SK-N-SH treated with all-trans-retinoic acid at 6 μM for 48 hours (cell line): Measurements from ENCODE around the gene ARRDC5.
"Not testable (repeated sequence)": the region's sequence is repeated elsewhere in the genome, so short reads cannot be mapped to it uniquely, and the experiment has no call there.

Experiments
- BACH2 ChIP-seq: fragments of 250-450 bp; sonication (Bioruptor Pico); IDR thresholded peaks from 2 replicates; pipeline ENCODE4 v1.9.0; 2021; ENCODE audit warnings: mild to moderate bottlenecking, borderline replicate concordance
- CSDC2 ChIP-seq: fragments of 250-450 bp; sonication (Bioruptor Pico); IDR thresholded peaks from 2 replicates; pipeline ENCODE4 v1.5.0; 2020; ENCODE audit warnings: mild to moderate bottlenecking, moderate library complexity
- ESRRG ChIP-seq: fragments of 250-450 bp; sonication (Bioruptor Pico); IDR thresholded peaks from 2 replicates; pipeline ENCODE4 v1.6.1; 2021; ENCODE audit warnings: mild to moderate bottlenecking
- OSR1 ChIP-seq: fragments of 250-450 bp; sonication (Bioruptor Pico); IDR thresholded peaks from 2 replicates; pipeline ENCODE4 v1.8.0; 2022; ENCODE audit warnings: moderate library complexity, mild to moderate bottlenecking, inconsistent platforms
- RARB ChIP-seq: fragments of 250-450 bp; sonication (Bioruptor Pico); IDR thresholded peaks from 2 replicates; pipeline ENCODE4 v1.8.0; 2021; ENCODE audit warnings: mild to moderate bottlenecking, moderate library complexity
- SNAI2 ChIP-seq: fragments of 250-450 bp; sonication (Bioruptor Pico); IDR thresholded peaks from 2 replicates; pipeline ENCODE4 v1.5.0; 2020; ENCODE audit warnings: mild to moderate bottlenecking, moderate library complexity
- TCF4 ChIP-seq: fragments of 250-450 bp; sonication (Bioruptor Pico); IDR thresholded peaks from 2 replicates; pipeline ENCODE4 v1.8.0; 2021; ENCODE audit warnings: mild to moderate bottlenecking, moderate library complexity, borderline replicate concordance
- ZC3H10 ChIP-seq: fragments of 250-450 bp; sonication (Bioruptor Pico); IDR thresholded peaks from 2 replicates; pipeline ENCODE4 v1.5.1; 2021; ENCODE audit warnings: mild to moderate bottlenecking, moderate library complexity
- ZFP30 ChIP-seq: fragments of 450-650 bp; formaldehyde crosslinking; IDR thresholded peaks from 2 replicates; pipeline ENCODE4 v1.5.0; 2022; ENCODE audit warnings: mild to moderate bottlenecking, moderate library complexity
- TF ChIP-seq, protein P1 (sequence below): fragments of 250-450 bp; sonication (Bioruptor Pico); IDR thresholded peaks from 2 replicates; pipeline ENCODE4 v1.5.0; 2020; ENCODE audit warnings: mild to moderate bottlenecking, moderate library complexity
- TF ChIP-seq, protein P2 (sequence below): fragments of 250-450 bp; sonication (Bioruptor Pico); IDR thresholded peaks from 2 replicates; pipeline ENCODE4 v1.8.0; 2021; ENCODE audit warnings: low read depth, mild to moderate bottlenecking, moderate library complexity, borderline replicate concordance
- TF ChIP-seq, protein P3 (sequence below): fragments of 250-450 bp; sonication (Bioruptor Pico); IDR thresholded peaks from 2 replicates; pipeline ENCODE4 v1.5.1; 2020; ENCODE audit warnings: low read depth, mild to moderate bottlenecking, moderate library complexity

DNA sequence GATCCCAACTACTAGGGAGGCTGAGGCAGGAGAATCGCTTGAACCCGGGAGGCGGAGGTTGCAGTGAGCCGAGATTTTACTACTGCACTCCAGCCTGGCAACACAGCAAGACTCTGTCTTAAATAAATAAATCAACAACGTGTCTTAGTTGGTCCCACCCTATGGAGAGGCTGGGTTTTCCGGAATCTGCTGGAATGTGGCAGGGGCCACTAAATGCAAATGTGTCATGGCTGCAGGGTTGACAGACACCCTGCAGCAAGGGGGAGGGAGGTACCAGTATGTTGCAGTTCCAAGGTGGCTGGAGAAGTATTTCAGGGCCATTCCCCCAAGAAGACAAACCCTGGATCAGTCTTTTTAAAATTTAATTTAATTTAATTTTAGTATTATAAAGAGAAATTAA is 14.9 kb downstream of the ARRDC5 start:
- TF ChIP-seq ZFP30 (CRISPR knock-in tag); TCF4 (CRISPR knock-in tag); RARB (CRISPR knock-in tag); ZC3H10 (CRISPR knock-in tag); SNAI2 (CRISPR knock-in tag); ESRRG (CRISPR knock-in tag); CSDC2; OSR1; BACH2: not testable (repeated sequence)
- TF ChIP-seq, protein P1, sequence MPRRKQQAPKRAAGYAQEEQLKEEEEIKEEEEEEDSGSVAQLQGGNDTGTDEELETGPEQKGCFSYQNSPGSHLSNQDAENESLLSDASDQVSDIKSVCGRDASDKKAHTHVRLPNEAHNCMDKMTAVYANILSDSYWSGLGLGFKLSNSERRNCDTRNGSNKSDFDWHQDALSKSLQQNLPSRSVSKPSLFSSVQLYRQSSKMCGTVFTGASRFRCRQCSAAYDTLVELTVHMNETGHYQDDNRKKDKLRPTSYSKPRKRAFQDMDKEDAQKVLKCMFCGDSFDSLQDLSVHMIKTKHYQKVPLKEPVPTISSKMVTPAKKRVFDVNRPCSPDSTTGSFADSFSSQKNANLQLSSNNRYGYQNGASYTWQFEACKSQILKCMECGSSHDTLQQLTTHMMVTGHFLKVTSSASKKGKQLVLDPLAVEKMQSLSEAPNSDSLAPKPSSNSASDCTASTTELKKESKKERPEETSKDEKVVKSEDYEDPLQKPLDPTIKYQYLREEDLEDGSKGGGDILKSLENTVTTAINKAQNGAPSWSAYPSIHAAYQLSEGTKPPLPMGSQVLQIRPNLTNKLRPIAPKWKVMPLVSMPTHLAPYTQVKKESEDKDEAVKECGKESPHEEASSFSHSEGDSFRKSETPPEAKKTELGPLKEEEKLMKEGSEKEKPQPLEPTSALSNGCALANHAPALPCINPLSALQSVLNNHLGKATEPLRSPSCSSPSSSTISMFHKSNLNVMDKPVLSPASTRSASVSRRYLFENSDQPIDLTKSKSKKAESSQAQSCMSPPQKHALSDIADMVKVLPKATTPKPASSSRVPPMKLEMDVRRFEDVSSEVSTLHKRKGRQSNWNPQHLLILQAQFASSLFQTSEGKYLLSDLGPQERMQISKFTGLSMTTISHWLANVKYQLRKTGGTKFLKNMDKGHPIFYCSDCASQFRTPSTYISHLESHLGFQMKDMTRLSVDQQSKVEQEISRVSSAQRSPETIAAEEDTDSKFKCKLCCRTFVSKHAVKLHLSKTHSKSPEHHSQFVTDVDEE = not testable (repeated sequence)
- TF ChIP-seq, protein P2, sequence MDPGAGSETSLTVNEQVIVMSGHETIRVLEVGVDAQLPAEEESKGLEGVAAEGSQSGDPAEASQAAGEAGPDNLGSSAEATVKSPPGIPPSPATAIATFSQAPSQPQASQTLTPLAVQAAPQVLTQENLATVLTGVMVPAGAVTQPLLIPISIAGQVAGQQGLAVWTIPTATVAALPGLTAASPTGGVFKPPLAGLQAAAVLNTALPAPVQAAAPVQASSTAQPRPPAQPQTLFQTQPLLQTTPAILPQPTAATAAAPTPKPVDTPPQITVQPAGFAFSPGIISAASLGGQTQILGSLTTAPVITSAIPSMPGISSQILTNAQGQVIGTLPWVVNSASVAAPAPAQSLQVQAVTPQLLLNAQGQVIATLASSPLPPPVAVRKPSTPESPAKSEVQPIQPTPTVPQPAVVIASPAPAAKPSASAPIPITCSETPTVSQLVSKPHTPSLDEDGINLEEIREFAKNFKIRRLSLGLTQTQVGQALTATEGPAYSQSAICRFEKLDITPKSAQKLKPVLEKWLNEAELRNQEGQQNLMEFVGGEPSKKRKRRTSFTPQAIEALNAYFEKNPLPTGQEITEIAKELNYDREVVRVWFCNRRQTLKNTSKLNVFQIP (CRISPR knock-in tag) = not testable (repeated sequence)
- TF ChIP-seq, protein P3, sequence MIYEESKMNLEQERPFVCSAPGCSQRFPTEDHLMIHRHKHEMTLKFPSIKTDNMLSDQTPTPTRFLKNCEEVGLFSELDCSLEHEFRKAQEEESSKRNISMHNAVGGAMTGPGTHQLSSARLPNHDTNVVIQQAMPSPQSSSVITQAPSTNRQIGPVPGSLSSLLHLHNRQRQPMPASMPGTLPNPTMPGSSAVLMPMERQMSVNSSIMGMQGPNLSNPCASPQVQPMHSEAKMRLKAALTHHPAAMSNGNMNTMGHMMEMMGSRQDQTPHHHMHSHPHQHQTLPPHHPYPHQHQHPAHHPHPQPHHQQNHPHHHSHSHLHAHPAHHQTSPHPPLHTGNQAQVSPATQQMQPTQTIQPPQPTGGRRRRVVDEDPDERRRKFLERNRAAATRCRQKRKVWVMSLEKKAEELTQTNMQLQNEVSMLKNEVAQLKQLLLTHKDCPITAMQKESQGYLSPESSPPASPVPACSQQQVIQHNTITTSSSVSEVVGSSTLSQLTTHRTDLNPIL (CRISPR knock-in tag) = not testable (repeated sequence)
